Measurements from ENCODE around the gene CLMN. TPM values are rescaled to one million over a fixed set of nuclear protein-coding genes. Genes with fewer than 3 reads are reported as not detected.

Gene CLMN
- total RNA-seq, 1 donor from 2014 or later: 19.6 TPM

GRCh38 chr14:95338436-95338835 lies 18.7 kb upstream of the CLMN start:
- H3K36me3 ChIP-seq: no peaks in the 10 kb centered on the region
- H3K27me3 ChIP-seq: no peaks in the 10 kb centered on the region
- no peak for DNase-seq (ENCODE audit: extremely low spot score in 2 of 2)
- H3K4me1 ChIP-seq: no peaks in the 10 kb centered on the region
- H3K9me3 ChIP-seq: no peaks in the 10 kb centered on the region
- no peak overlapping the region for H3K4me3 ChIP-seq
- TF ChIP-seq POLR2AphosphoS5 (IDR thresholded peaks at IDR 0.05; ENCODE audit: insufficient read depth in 1 of 2, low read depth in 1 of 2) (no peak), POLR2A (IDR thresholded peaks at IDR 0.05) (no peak), CTCF (IDR thresholded peaks at IDR 0.05) (no peak)
- no peak overlapping the region for H3K27ac ChIP-seq
- intact Hi-C loops (cut with DNase I): no loop called here

- Histone ChIP-seq H3K27ac (no peak overlapping the region), H3K9me3 (no peaks in the 10 kb centered on the region), H3K27me3 (no peaks in the 10 kb centered on the region), H3K4me3 (no peak overlapping the region), H3K36me3 (no peaks in the 10 kb centered on the region), H3K4me1 (no peaks in the 10 kb centered on the region)
- TF ChIP-seq POLR2AphosphoS5 (IDR thresholded peaks at IDR 0.05; ENCODE audit: insufficient read depth in 1 of 2, low read depth in 1 of 2): no peak
- no peak for TF ChIP-seq POLR2A (IDR thresholded peaks at IDR 0.05)
- no peak for TF ChIP-seq CTCF (IDR thresholded peaks at IDR 0.05)
- intact Hi-C loops (cut with DNase I): no loop called here
- no peak for DNase-seq (ENCODE audit: extremely low spot score in 2 of 2)
These were observed 17.4 kb upstream of the CLMN start for GRCh38 chr14:95337041-95337595.

- Histone ChIP-seq H3K27me3 (no peaks in the 10 kb centered on the region), H3K36me3 (no peaks in the 10 kb centered on the region), H3K4me3 (no peak overlapping the region), H3K27ac (no peak overlapping the region), H3K9me3 (no peaks in the 10 kb centered on the region), H3K4me1 (no peaks in the 10 kb centered on the region)
- TF ChIP-seq POLR2AphosphoS5 (IDR thresholded peaks at IDR 0.05; ENCODE audit: insufficient read depth in 1 of 2, low read depth in 1 of 2) (no peak), POLR2A (IDR thresholded peaks at IDR 0.05) (no peak), CTCF (IDR thresholded peaks at IDR 0.05) (no peak)
- intact Hi-C loops (cut with DNase I): no loop called here
- no peak for DNase-seq (ENCODE audit: extremely low spot score in 2 of 2)
These were observed 16.6 kb upstream of the CLMN start for GRCh38 chr14:95336192-95336760.

- TF ChIP-seq CTCF (IDR thresholded peaks at IDR 0.05) (no peak), POLR2AphosphoS5 (IDR thresholded peaks at IDR 0.05; ENCODE audit: insufficient read depth in 1 of 2, low read depth in 1 of 2) (no peak), POLR2A (IDR thresholded peaks at IDR 0.05) (no peak)
- DNase-seq (ENCODE audit: extremely low spot score in 2 of 2): no peak
- H3K36me3 ChIP-seq: no peaks in the 10 kb centered on the region
These were observed 15.4 kb upstream of the CLMN start for GRCh38 chr14:95335071-95335470.

GRCh38 chr14:95334044-95334443 lies 14.3 kb upstream of the CLMN start:
- Histone ChIP-seq H3K4me3 (no peak overlapping the region), H3K27ac (no peak overlapping the region), H3K27me3 (no peaks in the 10 kb centered on the region), H3K9me3 (no peaks in the 10 kb centered on the region), H3K36me3 (no peaks in the 10 kb centered on the region), H3K4me1 (no peaks in the 10 kb centered on the region)
- no peak for TF ChIP-seq POLR2AphosphoS5 (IDR thresholded peaks at IDR 0.05; ENCODE audit: insufficient read depth in 1 of 2, low read depth in 1 of 2)
- no peak for TF ChIP-seq POLR2A (IDR thresholded peaks at IDR 0.05)
- no peak for TF ChIP-seq CTCF (IDR thresholded peaks at IDR 0.05)
- DNase-seq (ENCODE audit: extremely low spot score in 2 of 2): no peak
- intact Hi-C loops (cut with DNase I): no loop called here

More at GRCh38 chr14:95335071-95335470, 15.4 kb upstream of the CLMN start:
- intact Hi-C loops (cut with DNase I): no loop called here
- Histone ChIP-seq H3K4me3 (no peak overlapping the region), H3K27me3 (no peaks in the 10 kb centered on the region), H3K27ac (no peak overlapping the region), H3K4me1 (no peaks in the 10 kb centered on the region), H3K9me3 (no peaks in the 10 kb centered on the region)

Data from vagina (tissue), 2 donors.